Measurements from ENCODE around the gene MARK1. TPM values are rescaled to one million over a fixed set of nuclear protein-coding genes. Genes with fewer than 3 reads are reported as not detected.

The MARK1 gene
- total RNA-seq, 1 donor from 2014 or later: 13.2 TPM

DNA sequence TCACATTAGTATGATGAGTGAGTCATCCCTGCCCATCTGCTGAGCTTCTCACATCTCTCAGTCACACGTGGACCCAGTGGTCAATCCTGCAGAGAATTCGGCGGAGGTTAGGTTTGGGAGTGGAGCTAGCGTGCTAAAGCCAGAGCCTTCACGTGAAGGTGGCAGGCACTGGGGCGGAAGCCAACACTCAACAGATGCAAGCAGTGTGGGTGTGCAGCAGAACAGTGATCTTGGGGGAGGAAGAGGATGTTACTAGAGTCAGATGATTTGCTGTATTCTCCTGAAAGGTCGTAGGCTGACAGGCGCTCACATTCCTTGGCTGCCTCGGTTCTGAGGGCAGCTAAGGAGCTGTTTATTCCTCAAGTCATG lies 168.9 kb downstream of the MARK1 start:
- H3K79me2 ChIP-seq (ENCODE audit: low read depth): no peaks in the 10 kb centered on the region
- H3K4me2 ChIP-seq: no peak overlapping the region
- no peak overlapping the region for H3K4me3 Mint-ChIP-seq
- H3F3A ChIP-seq (ENCODE audit: low read depth): no peaks in the 10 kb centered on the region
- no peak overlapping the region for H3K27ac ChIP-seq
- H3K36me3 Mint-ChIP-seq: no peaks in the 10 kb centered on the region
- TF ChIP-seq EZH2 (IDR thresholded peaks at IDR 0.05) (no peak), EZH2phosphoT487 (IDR thresholded peaks at IDR 0.05) (no peak), CTCF (IDR thresholded peaks at IDR 0.05) (no peak)
- H3K36me3 ChIP-seq: no peaks in the 10 kb centered on the region
- H4K20me1 ChIP-seq (ENCODE audit: low read depth): no peaks in the 10 kb centered on the region
- no peak overlapping the region for H3K9ac ChIP-seq
- H3K4me1 ChIP-seq: peaks cover 7% of the 10 kb centered on the region
- H3K4me1 Mint-ChIP-seq: peaks cover 4% of the 10 kb centered on the region
- no peaks in the 10 kb centered on the region for H3K9me3 ChIP-seq (ENCODE audit: low read depth)
- H3K4me3 ChIP-seq: no peak overlapping the region
- no peaks in the 10 kb centered on the region for H3K9me3 Mint-ChIP-seq
- peaks cover 14% of the 10 kb centered on the region for H3K27me3 ChIP-seq
- no peak overlapping the region for H2AFZ ChIP-seq (replicated peaks)
- H3K27ac Mint-ChIP-seq: no peak overlapping the region
- no peak for DNase-seq (ENCODE audit: low spot score)
- no peaks in the 10 kb centered on the region for H3K27me3 Mint-ChIP-seq (ENCODE audit: insufficient read depth, low read depth)

GRCh38 chr1:220697326-220697725 lies 169.4 kb downstream of the MARK1 start:
- Histone ChIP-seq H3K27ac (no peak overlapping the region), H3K9ac (no peak overlapping the region), H2AFZ (replicated peaks) (no peak overlapping the region), H3K4me3 (no peak overlapping the region), H3K79me2 (ENCODE audit: low read depth) (no peaks in the 10 kb centered on the region), H3F3A (ENCODE audit: low read depth) (no peaks in the 10 kb centered on the region), H4K20me1 (ENCODE audit: low read depth) (no peaks in the 10 kb centered on the region), H3K27me3 (peaks cover 9% of the 10 kb centered on the region), H3K9me3 (ENCODE audit: low read depth) (no peaks in the 10 kb centered on the region), H3K36me3 (no peaks in the 10 kb centered on the region), H3K4me1 (peaks cover 7% of the 10 kb centered on the region), H3K4me2 (no peak overlapping the region)
- TF ChIP-seq CTCF (IDR thresholded peaks at IDR 0.05) (no peak), EZH2 (IDR thresholded peaks at IDR 0.05) (no peak), EZH2phosphoT487 (IDR thresholded peaks at IDR 0.05) (no peak)
- H3K4me1 Mint-ChIP-seq: peaks cover 4% of the 10 kb centered on the region
- H3K27ac Mint-ChIP-seq: no peak overlapping the region
- no peak overlapping the region for H3K4me3 Mint-ChIP-seq
- H3K27me3 Mint-ChIP-seq (ENCODE audit: insufficient read depth, low read depth): no peaks in the 10 kb centered on the region
- no peak for DNase-seq (ENCODE audit: low spot score)
- no peaks in the 10 kb centered on the region for H3K36me3 Mint-ChIP-seq
- H3K9me3 Mint-ChIP-seq: peaks cover 4% of the 10 kb centered on the region

DNA sequence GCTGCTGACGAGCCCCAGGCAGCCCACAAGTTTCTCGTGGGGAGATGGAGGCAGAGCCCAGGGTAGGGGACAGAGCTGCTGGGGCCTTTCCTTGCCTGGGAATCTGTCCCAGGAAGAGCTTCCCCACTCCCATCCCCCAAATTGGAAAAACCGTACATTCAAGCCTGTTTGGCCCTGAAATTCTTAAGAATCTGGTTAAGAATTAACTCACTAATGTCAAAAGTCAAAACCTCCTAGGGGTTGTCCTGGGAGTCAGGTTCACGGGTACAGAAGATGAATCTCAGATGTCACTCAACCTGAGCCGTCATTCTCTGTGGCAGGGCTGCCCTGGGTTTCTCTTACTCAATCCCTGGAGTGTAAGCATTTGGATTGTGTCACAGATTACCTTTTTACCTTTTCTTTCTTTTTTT lies 170.7 kb downstream of the MARK1 start:
- Histone ChIP-seq H3K79me2 (ENCODE audit: low read depth) (no peaks in the 10 kb centered on the region), H3K9me3 (ENCODE audit: low read depth) (no peaks in the 10 kb centered on the region), H3K27me3 (no peaks in the 10 kb centered on the region), H3K27ac (no peak overlapping the region), H4K20me1 (ENCODE audit: low read depth) (no peaks in the 10 kb centered on the region), H3K4me1 (peaks cover 7% of the 10 kb centered on the region), H2AFZ (replicated peaks) (no peak overlapping the region), H3K4me3 (no peak overlapping the region), H3K36me3 (no peaks in the 10 kb centered on the region), H3K9ac (no peak overlapping the region), H3F3A (ENCODE audit: low read depth) (no peaks in the 10 kb centered on the region), H3K4me2 (no peak overlapping the region)
- Mint-ChIP-seq H3K4me1 (peaks cover 4% of the 10 kb centered on the region), H3K9me3 (peaks cover 5% of the 10 kb centered on the region), H3K27me3 (ENCODE audit: insufficient read depth, low read depth) (no peaks in the 10 kb centered on the region), H3K27ac (no peak overlapping the region), H3K36me3 (no peaks in the 10 kb centered on the region), H3K4me3 (no peak overlapping the region)
- DNase-seq (ENCODE audit: low spot score): no peak
- TF ChIP-seq EZH2phosphoT487 (IDR thresholded peaks at IDR 0.05) (no peak), CTCF (IDR thresholded peaks at IDR 0.05) (no peak), EZH2 (IDR thresholded peaks at IDR 0.05) (no peak)
